Stimulated activated CD8-positive, alpha-beta memory T cell treated with anti-CD3 and anti-CD28 coated beads, Interleukin-7, amount 100 ng/mL, for 1 hour (primary cell): ENCODE results near the gene C11orf16.
"Not testable (repeated sequence)": the region's sequence is repeated elsewhere in the genome, so short reads cannot be mapped to it uniquely, and the experiment has no call there.

Source experiments
- DNase-seq, 2 donors: peaks; one replicate each; pipeline ENCODE4 v3.0.0-alpha.2; 2020; ENCODE audit warnings: low read depth in 2 of 2

The C11orf16 gene

DNA sequence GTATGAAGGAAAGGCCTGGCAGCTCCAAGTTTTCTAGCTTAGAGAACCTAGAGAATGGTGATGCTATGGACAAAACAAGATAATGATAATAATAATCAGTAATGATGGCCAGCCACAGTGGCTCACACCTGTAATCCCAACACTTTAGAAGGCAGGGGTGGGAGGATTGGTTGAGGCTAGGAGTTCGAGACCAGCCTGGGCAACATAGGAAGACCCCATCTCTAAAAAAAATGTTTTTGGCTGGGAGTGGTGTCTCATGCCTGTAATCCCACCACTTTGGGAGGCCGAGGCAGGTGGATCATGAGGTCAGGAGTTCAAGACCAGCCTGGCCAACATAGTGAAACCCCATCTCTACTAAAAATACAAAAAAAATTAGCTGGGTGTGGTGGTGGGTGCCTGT is 3.0 kb upstream of the C11orf16 start:
- DNase-seq = not testable (repeated sequence)

DNA sequence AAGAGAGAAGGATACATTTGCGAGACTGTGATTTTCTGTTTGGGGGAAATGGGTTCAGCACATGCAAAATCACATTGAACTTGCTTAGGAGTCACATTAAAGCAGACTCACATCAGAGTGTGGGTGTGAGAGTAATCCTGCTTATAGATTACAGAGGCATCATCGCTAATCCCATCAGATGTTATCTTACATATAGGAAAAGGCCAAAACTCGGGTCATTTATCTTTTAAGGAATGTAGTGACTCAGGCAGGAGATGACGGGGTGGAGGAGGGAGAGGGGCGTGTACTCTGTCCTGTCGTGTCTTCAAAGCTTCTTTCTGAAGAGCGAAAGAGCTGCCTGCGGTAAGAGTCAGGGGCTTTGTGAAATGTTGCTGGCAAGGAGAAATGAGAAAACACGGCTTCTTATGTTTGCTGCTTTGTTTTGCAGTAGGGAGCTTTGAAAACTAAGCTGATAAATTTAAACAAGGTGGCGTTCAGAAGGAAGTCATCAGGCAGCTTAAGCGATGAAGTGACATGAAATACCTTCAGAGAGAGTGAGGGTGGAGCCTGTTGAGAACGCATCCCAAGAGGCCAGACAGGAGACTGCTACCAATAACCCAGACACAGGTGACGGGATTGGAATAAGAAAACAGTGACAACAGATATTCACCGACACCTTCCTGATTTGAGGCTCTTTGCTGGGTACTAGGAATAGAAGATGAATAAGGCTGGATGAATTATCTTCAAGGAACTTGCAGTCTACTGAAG is 2.2 kb upstream of the C11orf16 start:
- DNase-seq = no peak

DNA sequence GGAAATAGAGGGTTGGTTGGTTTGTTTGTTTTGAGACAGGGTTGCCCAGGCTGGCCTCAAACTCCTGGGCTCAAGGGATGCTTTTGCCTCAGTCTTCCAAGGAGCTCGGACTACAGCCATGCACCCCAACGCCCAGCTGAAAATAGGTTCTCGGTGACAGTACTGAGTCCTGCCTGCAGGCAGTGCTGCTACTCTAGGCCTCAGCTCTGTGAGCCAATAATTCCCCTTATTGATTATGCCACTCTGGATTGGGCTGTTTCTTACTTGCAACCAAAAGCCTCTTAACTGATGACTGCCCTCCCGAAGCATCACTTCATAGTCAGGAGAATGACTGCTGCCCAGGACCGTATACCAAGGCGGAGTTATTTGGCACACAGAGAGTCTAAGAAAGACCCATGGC is 1.2 kb upstream of the C11orf16 start:
- no peak for DNase-seq

DNA sequence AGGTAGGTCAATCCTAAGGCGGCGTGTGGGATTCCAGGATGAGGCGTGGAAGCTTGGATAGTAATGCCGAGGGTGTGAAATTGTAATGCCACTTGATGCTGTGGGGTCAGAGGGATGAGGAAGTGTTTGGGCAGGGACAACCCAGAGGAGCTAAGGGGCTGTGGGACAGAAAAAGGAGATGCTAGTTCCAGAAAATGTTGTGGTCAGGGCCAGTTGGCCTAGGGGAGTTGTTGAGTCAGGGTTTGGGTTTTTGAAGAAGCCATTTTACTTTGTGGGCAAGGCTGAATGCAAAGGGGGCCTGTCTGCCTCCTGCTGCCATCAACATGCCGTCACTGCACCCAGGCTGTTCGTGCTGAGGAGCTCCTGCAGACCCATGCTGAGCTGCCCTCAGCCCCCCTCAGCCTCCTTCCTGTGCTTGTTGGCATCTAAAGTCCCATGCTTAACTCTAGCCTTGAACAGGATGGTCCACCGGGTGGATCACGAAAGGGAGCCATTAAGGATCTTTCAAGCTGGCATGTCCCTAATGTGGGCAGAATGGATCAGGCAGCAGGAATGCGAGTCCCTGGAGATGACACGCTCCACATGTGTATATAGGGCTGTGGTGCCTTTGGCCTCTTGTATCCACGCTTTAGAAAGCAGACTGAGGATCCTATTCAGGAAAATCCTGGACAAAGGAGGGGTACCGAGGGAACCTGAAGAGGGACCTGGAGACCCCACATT is 2.1 kb downstream of the C11orf16 start:
- no peak for DNase-seq

DNA sequence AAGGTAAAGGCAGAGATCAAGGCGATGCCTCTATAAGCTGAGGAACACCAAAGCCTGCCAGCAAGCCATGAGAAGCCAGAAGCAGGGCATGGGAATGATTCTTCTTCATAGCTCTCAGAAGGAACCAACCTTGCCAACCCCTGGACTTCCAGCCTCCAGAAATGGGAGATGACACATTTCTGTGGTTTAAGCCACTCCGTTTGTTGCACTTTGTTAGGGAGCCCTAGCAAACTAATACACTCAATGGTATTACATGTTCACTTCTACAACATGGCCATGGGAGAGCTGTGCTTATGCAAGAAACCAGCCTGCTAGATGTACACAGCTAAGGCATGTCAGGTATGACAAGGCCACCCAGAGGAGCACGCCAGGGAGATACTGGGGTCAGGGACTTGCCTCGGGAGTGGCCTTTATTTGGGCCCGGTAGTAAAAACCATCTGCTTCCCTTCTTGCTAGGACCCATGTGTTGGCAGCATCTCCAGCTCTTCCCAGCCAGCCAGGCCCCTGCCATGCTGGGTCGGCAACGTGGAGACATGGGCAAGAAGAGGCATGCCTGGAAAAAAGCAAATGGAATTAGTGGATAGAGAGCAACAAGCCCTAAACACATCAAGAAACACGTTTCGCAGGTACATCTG is 3.6 kb downstream of the C11orf16 start:
- no peak for DNase-seq

DNA sequence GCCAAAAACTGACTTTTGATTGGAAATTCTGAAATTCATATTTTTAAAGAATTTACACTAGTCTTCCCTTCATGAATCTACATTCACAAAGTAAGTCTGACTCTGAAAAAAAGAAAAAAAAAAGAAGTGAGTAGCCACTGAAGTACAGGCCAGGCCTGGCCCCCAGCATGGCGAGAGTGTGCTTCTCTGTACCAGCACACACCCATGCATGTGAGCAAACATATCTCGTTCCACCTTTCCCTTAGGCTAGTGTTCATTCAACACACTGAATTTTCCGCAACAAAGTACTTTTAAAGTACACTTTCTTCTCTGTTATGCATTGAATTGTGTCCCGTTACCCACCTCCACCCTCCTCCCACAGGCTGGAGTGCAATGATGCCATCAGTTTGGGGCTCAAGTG is 4.5 kb downstream of the C11orf16 start:
- DNase-seq = no peak

DNA sequence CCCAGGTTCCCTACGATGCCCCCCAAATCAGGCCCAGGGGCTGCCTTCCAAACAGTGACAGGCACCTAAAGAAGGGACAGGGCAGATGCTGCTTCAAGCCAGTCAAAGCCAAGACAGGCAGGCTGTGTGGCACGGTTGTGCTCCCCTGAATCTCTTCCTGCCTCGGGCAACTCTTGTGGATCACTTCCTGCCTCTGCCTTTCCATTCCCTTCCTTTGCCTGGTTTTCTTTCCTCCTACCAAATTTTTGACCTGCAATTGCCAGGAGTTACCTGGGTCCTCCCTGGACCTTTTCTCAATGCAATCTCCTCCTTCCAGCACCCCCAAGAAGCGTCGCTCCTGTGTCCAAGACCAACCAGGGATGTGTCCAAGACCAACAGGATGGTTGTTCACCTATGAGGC is 5.5 kb downstream of the C11orf16 start:
- DNase-seq = no peak

DNA sequence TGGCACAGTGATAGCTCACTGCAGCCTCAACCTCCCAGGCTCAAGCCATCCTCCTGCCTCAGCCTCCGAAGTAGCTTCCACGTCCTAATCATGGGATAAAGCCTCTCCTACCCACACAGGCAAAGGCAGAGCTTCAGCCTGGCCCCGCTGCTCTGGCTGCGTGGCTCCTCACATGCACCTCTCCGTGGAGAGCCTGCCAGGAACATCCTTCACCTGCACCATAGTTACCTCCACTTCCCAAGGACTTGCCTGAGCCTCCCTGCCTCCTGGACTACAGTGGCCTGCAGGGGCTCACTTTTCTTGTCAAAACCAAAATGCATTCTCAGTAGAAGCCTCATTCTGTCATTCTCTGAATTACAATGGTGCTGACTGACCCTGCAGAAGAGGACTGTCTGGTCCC is 6.5 kb downstream of the C11orf16 start:
- DNase-seq = no peak

DNA sequence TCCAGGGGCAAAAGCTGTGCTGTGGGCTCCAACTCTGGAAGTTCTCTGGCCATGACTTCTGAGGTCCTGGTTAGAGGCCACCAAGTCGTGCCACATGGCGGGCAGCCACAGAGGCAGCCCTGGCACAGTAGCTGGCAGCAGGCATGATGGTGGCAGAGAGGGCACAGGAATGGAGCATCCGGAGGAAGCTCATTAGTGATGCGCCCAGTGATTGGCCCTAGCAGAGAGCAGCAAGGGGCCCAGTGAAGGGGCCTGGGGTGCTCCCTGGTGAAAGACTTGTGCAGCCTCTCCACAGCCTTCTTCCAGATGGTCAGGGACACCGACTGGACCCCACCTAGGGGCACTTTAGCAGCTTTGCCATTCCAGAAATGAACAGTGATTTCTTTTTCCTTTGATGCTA is 7.0 kb downstream of the C11orf16 start:
- no peak for DNase-seq

DNA sequence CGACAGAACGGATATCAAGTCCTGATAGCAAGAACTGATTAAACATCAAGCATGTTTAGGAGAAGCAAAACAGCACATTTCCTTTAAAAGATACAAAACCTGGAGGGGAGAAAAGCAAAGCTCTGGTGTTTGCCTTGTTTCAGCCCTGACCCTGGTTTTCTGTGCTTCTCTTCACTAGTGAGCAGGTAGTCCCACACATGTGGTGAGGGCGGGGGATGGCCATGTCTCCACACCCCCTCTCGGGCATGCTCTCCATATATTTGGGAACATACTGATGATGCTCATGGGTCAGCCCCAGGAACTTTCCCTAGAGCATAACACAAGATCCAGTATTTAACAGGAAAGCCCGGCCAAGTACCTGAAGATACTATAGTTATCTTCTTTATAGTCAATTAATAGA is 10.1 kb downstream of the C11orf16 start:
- no peak for DNase-seq

DNA sequence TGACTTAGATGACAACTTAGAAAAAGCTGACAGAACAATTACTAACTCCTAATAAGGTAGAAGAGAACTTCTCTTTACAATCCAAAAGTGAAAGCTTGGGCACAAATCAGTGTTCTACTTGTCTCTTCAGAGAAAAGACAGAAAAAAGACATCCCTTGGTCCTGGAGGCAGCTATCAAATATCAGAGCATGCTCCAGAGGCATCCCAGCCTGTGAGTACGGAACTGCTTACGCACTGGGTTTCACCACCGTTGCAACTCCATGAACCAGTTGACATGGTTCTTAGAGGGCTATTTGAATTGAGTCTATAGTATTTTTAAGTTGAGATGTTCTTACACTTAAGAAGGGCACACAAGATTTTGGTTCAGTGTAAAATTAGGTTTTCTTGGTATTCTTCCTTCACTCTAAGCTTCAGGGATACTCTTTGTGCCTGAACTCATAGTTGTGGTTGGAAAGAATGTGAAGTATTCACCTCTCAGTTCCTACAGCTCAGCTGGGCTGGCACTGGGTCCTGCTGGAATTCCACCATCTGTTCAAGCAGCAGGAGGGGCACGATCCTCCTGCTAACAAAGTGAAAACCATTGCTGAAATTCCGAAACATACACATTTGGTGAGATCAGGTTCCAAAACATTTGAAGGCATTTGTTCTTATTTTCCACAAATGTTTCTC is 15.5 kb downstream of the C11orf16 start:
- DNase-seq = no peak

DNA sequence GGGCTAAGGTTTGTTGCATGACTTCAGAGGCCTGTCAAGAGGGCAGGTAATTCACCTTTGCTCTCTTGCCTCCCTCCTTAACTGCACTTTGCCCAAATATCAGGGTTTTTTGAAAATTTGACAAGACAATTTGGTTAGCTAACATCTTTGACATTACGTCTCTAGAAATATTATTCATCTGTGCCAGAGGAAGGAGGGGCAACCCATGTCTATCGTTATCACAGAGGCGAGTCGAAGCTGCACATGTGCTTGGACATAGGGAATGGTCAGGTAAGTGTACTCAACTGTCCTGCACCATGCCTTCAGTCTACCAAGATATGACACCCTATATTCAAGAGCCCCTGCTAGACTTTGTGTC is 18.1 kb downstream of the C11orf16 start:
- DNase-seq = no peak

DNA sequence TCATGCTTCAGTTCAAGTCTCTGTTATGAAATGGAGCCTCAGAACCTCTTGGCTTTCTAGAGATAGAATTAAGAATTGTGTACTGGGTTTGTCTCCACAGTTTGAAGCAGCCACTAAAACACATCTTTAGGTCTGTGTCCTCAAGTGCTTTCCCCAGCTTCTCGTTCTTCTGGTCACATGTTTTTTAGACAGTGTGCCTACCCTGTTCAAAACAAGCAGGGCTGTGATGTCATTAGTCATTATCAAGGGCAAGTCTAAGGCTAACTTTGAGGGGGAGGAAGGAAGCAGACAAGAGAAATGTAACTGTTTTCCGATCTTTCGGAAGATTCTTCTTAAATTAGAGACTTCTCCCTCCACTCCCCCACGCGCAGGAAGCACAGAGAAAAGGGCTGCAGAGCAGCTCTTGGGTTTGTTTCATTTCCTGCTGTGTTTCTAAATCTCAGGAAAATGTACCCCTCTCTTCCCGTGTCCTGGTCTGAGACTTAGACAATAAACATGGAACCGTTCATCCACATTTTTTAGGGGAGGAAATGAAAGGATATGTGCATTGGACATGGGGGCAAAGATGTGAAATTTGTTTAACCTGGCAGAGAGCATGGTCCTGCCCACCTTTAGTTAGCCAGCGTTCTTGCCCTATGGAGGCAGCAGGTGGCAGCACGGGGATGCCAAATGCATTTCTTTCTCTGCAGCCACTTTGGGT is 18.6 kb downstream of the C11orf16 start:
- peak in 1 of 2 donors; percentile 22 for DNase-seq

DNA sequence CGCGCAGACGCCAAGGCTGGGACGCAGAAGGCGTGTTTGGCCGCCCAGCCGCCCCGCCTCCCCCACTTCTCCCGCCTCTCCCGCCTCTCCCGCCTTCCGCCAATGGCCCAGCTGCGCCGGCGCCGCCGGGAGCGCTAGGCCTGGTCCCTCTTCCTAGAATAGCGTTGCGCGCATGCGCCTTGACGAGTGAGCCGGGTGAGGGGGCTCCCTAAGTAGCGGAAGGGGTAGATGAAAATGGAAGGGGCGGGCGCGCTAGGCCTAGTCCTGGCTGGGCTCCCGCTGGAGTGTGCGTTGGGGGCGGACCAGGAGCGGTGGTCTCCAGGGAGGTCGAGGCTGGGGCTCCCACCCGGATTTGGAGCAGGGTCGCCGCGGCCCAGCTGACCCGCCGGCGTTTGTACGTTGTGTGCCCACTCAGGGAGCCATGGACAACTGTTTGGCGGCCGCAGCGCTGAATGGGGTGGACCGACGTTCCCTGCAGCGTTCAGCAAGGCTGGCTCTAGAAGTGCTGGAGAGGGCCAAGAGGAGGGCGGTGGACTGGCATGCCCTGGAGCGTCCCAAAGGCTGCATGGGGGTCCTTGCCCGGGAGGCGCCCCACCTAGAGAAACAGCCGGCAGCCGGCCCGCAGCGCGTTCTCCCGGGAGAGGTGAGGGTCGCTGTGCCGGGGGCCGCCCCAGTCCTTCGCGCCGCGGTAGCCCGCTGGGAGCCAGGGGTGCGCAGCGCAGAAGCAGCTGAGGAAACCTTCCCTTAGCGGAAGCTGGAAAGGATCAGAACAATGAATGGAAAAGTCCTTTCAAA is 21.5 kb downstream of the C11orf16 start, which contains the start of gene AKIP1:
AKIP1 (plus strand) TSS at position 161 of the 795 bp plus-strand sequence; CDS start at position 422, 261 bp downstream.
- peak; percentile 49 to 57 for DNase-seq

DNA sequence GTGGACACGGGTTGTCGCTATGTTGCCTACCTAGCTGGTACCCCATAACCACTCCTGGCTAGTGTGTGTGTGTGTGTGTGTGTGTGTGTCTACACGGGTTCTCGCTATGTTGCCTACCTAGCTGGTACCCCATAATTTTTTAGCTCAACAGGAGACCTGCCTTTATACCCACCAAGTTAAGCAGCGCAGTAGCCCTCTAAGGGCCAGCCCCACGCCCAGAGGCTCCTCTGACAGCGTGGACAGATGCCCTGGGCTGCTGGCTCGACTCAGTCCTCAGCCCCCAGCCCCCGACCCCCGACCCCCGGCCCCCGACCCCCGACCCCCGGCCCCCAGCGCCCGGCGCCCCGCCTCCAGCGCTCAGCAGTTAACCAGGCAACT is 22.1 kb downstream of the C11orf16 start:
- no peak for DNase-seq

DNA sequence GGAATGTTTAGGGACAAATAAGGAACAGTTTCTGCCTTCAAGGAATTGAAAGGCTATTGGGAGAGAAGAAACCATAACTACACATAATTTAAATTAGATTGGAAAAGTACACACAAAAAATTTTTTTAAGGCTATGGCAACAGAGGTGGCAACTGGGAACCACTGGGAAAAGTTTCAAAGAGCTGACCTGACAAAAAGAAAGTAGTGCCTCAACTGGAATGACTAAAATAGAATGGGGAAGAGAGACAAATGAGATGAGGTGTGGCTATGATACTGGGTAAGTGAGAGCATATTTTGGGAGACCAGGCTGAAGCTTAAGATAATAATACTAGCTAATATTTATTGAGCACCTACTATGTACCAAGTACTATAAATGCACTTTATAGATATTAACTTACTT is 24.6 kb downstream of the C11orf16 start:
- DNase-seq = no peak

DNA sequence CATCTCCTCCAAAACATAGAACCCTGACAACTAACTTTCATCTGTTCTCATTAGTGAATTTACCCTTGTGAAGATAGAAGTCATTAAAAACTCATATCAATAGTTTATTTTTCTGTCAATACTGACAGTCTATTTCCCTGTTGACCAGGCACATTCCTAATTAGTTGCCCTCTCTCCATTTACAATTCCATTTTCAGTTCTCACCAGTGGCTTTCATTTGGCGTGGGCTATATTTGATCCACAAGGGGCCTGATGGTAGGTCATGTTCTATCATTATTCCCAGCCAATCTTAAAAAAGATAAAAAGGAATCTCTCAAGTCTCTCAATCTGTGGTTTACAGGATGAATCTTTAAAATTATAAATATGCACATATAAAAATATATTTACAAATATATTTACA is 25.6 kb downstream of the C11orf16 start:
- no peak for DNase-seq

DNA sequence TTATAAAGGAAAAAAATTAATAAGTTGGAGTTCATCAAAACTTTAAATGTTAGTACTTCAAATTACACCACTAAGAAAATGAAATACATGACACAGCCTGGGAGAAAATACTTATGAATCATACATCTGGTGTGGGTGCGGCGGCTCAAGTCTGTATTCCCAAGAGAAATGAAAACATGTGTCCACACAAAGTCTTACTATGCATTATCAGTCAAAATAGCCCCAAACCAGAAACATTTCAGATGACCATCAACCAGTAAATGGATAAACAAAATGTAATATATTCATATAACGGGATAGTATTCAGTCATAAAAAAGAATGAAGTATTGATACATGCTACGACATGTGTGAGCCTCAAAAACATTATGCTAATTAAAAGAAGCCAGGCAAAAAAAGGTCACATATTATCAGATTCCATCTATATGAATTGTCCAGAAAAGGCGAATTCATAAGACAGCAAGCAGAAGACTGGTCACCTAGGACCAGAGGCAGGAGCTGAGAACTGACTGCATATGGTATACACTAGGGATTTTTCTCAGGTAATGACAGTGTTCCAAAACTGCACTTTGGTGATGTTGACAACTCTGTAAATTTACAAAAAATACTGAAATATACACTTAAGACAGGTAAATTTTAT is 27.1 kb downstream of the C11orf16 start:
- DNase-seq = no peak

DNA sequence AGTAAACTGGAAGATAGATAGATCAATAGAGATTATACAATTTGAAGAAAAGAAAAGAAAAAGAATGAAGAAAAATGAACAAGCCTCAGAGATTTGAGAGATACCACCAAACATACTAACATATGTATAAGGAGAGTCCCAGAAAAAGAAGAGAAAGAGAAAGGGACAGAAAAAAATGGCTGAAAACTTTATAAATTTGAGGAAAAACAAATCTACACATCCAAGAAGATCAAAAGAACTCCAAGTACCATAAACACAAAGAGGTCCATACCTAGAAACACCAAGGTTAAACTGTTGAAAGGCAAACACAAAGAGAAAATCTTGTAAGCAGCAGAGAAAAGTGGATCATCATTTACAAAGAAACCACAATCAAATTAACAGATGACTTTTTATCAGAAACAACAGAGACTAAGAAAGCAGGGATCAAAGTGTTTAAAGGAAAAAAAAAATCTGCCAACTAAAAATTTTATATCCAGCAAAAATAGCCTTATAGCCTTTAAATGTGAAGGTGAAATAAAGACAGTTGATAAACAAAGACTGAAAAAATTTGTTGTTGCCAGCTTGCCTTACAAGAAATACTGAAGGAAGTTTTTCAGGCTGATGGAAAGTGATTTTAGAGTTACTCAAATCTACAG is 33.5 kb downstream of the C11orf16 start:
- DNase-seq = no peak

DNA sequence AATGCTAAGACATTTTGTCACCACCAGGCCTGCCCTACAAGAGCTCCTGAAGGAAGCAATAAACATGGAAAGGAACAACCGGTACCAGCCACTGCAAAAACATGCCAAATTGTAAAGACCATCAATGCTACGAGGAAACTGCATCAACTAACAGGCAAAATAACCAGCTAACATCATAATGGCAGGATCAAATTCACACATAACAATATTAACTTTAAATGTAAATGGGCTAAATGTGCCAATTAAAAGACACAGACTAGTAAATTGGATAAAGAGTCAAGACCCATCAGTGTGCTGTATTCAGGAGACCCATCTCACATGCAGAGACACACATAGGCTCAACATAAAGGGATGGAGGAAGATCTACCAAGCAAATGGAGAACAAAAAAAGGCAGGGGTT is 41.6 kb downstream of the C11orf16 start:
- not testable (repeated sequence) for DNase-seq
